PC-3 (cell line): Measurements from ENCODE around the gene GRK7.

Experiments
- CTCF ChIP-seq: fragments of 300-600 bp; sonication (generic); conservative IDR thresholded peaks from 2 replicates; pipeline ENCODE4 v1.5.1; 2017; ENCODE audit warnings: antibody characterized with exemption, low read depth, mild to moderate bottlenecking, low read length
- EZH2 ChIP-seq: fragments of 300-600 bp; sonication (generic); IDR thresholded peaks from one replicate; pipeline ENCODE4 v1.6.1; 2017; ENCODE audit warnings: antibody characterized with exemption, mild to moderate bottlenecking, low read length; ENCODE audit not compliant: unreplicated experiment
- EZH2phosphoT487 ChIP-seq: fragments of 300-600 bp; sonication (generic); IDR thresholded peaks from 2 replicates; pipeline ENCODE4 v1.6.1; 2018; ENCODE audit warnings: mild to moderate bottlenecking, antibody characterized with exemption, low read length, borderline replicate concordance

GRCh38 chr3:141767066-141767465, 3.9 kb downstream of the GRK7 start:
- TF ChIP-seq CTCF (no peak), EZH2 (no peak), EZH2phosphoT487 (no peak)
